ENCODE results near the gene ZFYVE28. TPM values are rescaled to one million over a fixed set of nuclear protein-coding genes. Genes with fewer than 3 reads are reported as not detected.

ZFYVE28 gene
- total RNA-seq, 1 donor from 2014 or later = 3.3 TPM

GRCh38 chr4:2448589-2448988 is 30.1 kb upstream of the ZFYVE28 start:
- Mint-ChIP-seq H3K36me3 (ENCODE audit: insufficient read depth) (no peaks in the 10 kb centered on the region), H3K4me3 (ENCODE audit: low read depth) (no peak overlapping the region), H3K9me3 (ENCODE audit: low read depth) (no peaks in the 10 kb centered on the region), H3K27me3 (no peaks in the 10 kb centered on the region), H3K27ac (no peak overlapping the region), H3K4me1 (ENCODE audit: low read depth) (no peaks in the 10 kb centered on the region)
- DNase-seq (ENCODE audit: low spot score, unreplicated experiment) = no peak
- TF ChIP-seq, protein P1, sequence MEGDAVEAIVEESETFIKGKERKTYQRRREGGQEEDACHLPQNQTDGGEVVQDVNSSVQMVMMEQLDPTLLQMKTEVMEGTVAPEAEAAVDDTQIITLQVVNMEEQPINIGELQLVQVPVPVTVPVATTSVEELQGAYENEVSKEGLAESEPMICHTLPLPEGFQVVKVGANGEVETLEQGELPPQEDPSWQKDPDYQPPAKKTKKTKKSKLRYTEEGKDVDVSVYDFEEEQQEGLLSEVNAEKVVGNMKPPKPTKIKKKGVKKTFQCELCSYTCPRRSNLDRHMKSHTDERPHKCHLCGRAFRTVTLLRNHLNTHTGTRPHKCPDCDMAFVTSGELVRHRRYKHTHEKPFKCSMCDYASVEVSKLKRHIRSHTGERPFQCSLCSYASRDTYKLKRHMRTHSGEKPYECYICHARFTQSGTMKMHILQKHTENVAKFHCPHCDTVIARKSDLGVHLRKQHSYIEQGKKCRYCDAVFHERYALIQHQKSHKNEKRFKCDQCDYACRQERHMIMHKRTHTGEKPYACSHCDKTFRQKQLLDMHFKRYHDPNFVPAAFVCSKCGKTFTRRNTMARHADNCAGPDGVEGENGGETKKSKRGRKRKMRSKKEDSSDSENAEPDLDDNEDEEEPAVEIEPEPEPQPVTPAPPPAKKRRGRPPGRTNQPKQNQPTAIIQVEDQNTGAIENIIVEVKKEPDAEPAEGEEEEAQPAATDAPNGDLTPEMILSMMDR (IDR thresholded peaks at IDR 0.05; ENCODE audit: unreplicated experiment) = no peak

GRCh38 chr4:2446656-2447564 is 28.5 kb upstream of the ZFYVE28 start:
- Mint-ChIP-seq H3K4me1 (ENCODE audit: low read depth) (no peaks in the 10 kb centered on the region), H3K27ac (no peak overlapping the region), H3K4me3 (ENCODE audit: low read depth) (no peak overlapping the region), H3K9me3 (ENCODE audit: low read depth) (no peaks in the 10 kb centered on the region), H3K27me3 (no peaks in the 10 kb centered on the region), H3K36me3 (ENCODE audit: insufficient read depth) (no peaks in the 10 kb centered on the region)
- TF ChIP-seq, protein P1 (IDR thresholded peaks at IDR 0.05; ENCODE audit: unreplicated experiment) = no peak
- DNase-seq (ENCODE audit: low spot score, unreplicated experiment) = no peak

DNA sequence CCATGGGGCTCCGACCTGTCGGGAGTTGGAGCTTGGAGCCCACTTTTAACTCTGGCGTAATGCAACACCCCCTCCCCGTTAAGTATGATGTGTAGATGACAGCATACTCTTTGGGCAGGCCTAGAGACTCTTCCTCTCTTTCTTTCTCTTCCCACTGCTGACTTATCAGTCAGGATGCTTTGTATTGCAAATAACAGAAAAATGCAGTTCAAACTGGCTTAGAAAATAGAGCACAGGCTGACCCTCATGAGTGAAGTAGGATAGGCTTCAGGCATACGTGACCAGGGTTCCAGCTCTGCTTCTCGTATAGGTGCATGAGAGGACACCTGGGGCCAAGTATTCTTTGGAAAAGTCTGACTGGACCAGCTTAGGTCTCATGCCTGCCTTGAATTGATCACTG is 27.1 kb upstream of the ZFYVE28 start:
- no peaks in the 10 kb centered on the region for H3K4me1 Mint-ChIP-seq (ENCODE audit: low read depth)
- no peaks in the 10 kb centered on the region for H3K27me3 Mint-ChIP-seq
- no peaks in the 10 kb centered on the region for H3K9me3 Mint-ChIP-seq (ENCODE audit: low read depth)
- H3K4me3 Mint-ChIP-seq (ENCODE audit: low read depth) = no peak overlapping the region
- no peak overlapping the region for H3K27ac Mint-ChIP-seq
- no peak for DNase-seq (ENCODE audit: low spot score, unreplicated experiment)
- H3K36me3 Mint-ChIP-seq (ENCODE audit: insufficient read depth) = no peaks in the 10 kb centered on the region
- TF ChIP-seq, protein P1 (IDR thresholded peaks at IDR 0.05; ENCODE audit: unreplicated experiment) = no peak

- no peaks in the 10 kb centered on the region for H3K9me3 Mint-ChIP-seq (ENCODE audit: low read depth)
- no peak overlapping the region for H3K4me3 Mint-ChIP-seq (ENCODE audit: low read depth)
- no peaks in the 10 kb centered on the region for H3K36me3 Mint-ChIP-seq (ENCODE audit: insufficient read depth)
- no peaks in the 10 kb centered on the region for H3K4me1 Mint-ChIP-seq (ENCODE audit: low read depth)
- H3K27ac Mint-ChIP-seq = no peak overlapping the region
- TF ChIP-seq, protein P1 (IDR thresholded peaks at IDR 0.05; ENCODE audit: unreplicated experiment) = no peak
- DNase-seq (ENCODE audit: low spot score, unreplicated experiment) = no peak
- H3K27me3 Mint-ChIP-seq = no peaks in the 10 kb centered on the region
These were observed 26.7 kb upstream of the ZFYVE28 start for GRCh38 chr4:2445130-2445529.

DNA sequence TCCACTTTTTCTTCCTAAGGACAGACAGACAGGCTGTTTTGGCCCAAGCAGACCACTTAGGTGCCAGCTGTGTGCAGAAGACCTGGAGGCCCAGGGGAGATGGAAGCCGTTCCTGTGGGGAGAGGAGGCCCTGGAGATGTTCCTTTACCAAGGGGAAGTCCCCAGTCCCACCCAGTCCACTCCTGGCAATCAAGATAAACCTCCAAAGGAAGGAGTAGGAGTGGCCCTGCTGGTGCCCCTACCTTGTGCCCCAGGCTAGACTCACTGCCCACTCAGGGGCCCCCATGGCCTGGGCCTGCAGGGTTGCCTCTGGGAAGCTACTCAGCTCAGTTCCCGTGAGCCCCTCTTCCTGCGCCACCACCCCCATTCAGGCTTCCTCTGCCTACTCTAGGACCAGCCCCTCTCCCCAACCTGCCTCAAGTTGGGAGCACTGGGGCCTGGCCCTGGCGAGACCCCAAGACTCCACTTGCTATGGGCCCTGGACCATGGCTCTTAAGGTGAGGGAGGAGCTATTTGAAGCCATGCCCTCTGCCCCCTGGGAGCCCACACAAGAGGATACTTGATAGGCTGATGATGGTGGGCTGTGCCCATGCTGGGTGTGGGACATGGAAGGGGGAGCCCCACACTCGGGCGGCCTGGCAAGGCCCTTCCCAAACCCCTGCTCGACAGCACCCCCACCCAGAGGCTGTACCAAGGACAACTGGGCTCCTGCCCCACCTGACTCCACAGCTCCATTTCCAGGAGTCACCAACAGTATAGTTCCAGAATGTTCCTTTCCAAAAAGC is 25.7 kb upstream of the ZFYVE28 start:
- H3K27ac Mint-ChIP-seq = no peak overlapping the region
- DNase-seq (ENCODE audit: low spot score, unreplicated experiment) = no peak
- H3K4me3 Mint-ChIP-seq (ENCODE audit: low read depth) = no peak overlapping the region
- TF ChIP-seq, protein P1 (IDR thresholded peaks at IDR 0.05; ENCODE audit: unreplicated experiment) = no peak
- no peaks in the 10 kb centered on the region for H3K27me3 Mint-ChIP-seq
- no peaks in the 10 kb centered on the region for H3K9me3 Mint-ChIP-seq (ENCODE audit: low read depth)
- no peaks in the 10 kb centered on the region for H3K36me3 Mint-ChIP-seq (ENCODE audit: insufficient read depth)
- H3K4me1 Mint-ChIP-seq (ENCODE audit: low read depth) = no peaks in the 10 kb centered on the region
